ENCODE data around the gene HHIPL1.

DNA sequence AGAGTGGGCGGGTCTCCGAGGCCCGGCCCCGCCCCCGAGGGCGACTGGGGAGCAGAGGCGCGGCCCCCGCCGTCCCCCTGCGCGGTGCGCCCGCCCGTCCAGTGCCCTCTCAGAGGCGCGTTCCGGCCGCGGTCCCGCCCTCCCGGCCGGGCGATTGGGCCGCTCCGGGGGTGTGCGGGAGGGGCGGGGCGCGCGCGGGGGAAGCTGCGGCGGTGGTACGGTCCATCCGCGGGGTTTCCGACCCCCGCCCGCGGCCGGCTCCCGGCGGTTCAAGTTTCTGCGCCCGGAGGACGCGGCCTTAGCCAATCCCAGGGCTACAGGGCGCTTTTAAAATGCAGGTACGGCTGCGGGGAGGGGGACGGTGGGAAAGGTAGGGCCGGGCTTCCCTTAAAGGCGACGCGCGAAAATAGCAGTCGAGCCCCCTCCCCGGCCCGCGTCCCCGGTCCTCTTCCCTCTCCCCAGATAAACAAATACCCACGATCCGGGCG, 40.6 kb upstream of the HHIPL1 start:
- no peak for TF ChIP-seq POLR2A (IDR thresholded peaks at IDR 0.05; ENCODE audit: low read length)
- no peak for TF ChIP-seq GATA1 (IDR thresholded peaks at IDR 0.05; ENCODE audit: low read depth, low read length)

Data from erythroblast (primary cell).